SU-DHL-6 (cell line): ENCODE measurements around the gene FLNA.

Source experiments
- H2AFZ ChIP-seq: fragments of 200-600 bp; sonication (generic); 2 replicates; pipeline ENCODE4 v1.6.1; 2014; ENCODE audit warnings: low read depth, mild to moderate bottlenecking, moderate library complexity, mixed read lengths, antibody characterized with exemption, low read length; ENCODE audit not compliant: severe bottlenecking
- H3F3A ChIP-seq: fragments of 200-600 bp; shearing (Covaris generic); 2 replicates; pipeline ENCODE4 v1.6.0; 2016; ENCODE audit warnings: antibody characterized with exemption, mild to moderate bottlenecking; ENCODE audit not compliant: insufficient read depth
- H3K27ac ChIP-seq: fragments of 200-600 bp; sonication (generic); 2 replicates; pipeline ENCODE4 v1.5.1; 2016; ENCODE audit warnings: low read depth, mild to moderate bottlenecking, low read length, moderate library complexity, mixed read lengths
- H3K27me3 ChIP-seq: fragments of 200-600 bp; sonication (generic), shearing (Covaris generic); 2 replicates; pipeline ENCODE4 v1.6.0; 2014; ENCODE audit warnings: mild to moderate bottlenecking, low read length
- H3K36me3 ChIP-seq: fragments of 200-600 bp; sonication (generic); 2 replicates; pipeline ENCODE4 v1.6.1; 2014; ENCODE audit warnings: mild to moderate bottlenecking, low read length, mixed read lengths
- H3K4me2 ChIP-seq: fragments of 300-600, 200-600 bp; shearing (Covaris generic), sonication (generic); 2 replicates; pipeline ENCODE4 v1.6.0; 2014; ENCODE audit warnings: low read length, low read depth, mild to moderate bottlenecking; ENCODE audit not compliant: poor library complexity, severe bottlenecking
- H3K4me3 ChIP-seq: fragments of 200-600 bp; sonication (generic); 2 replicates; pipeline ENCODE4 v1.5.1; 2014; ENCODE audit warnings: antibody characterized with exemption, low read length, mild to moderate bottlenecking, mixed read lengths; ENCODE audit not compliant: insufficient read depth, poor library complexity, severe bottlenecking
- H3K79me2 ChIP-seq: fragments of 200-600 bp; sonication (generic); 2 replicates; pipeline ENCODE4 v1.6.1; 2014; ENCODE audit warnings: mild to moderate bottlenecking, low read length, moderate library complexity; ENCODE audit not compliant: insufficient read depth
- H3K9ac ChIP-seq: fragments of 200-600 bp; sonication (generic); 2 replicates; pipeline ENCODE4 v1.7.0; 2014; ENCODE audit warnings: mild to moderate bottlenecking, low read length
- H3K9me2 ChIP-seq: fragments of 200-600 bp; sonication (generic); replicated peaks from 2 replicates; pipeline ENCODE4 v1.6.1; 2014; ENCODE audit warnings: low read length; ENCODE audit not compliant: insufficient read depth
- H3K9me3 ChIP-seq: fragments of 200-600 bp; sonication (generic); 2 replicates; pipeline ENCODE4 v1.6.1; 2014; ENCODE audit warnings: low read length, mixed read lengths; ENCODE audit not compliant: insufficient read depth
- H4K20me1 ChIP-seq: fragments of 200-600 bp; sonication (generic); 2 replicates; pipeline ENCODE4 v1.6.1; 2014; ENCODE audit warnings: low read depth, mild to moderate bottlenecking, antibody characterized with exemption, low read length, moderate library complexity, mixed read lengths
- EZH2phosphoT487 ChIP-seq: fragments of 200-600 bp; sonication (generic), shearing (Covaris generic); conservative IDR thresholded peaks from 2 replicates; pipeline ENCODE4 v1.6.1; 2018; ENCODE audit warnings: mild to moderate bottlenecking, antibody characterized with exemption, low read length, moderate library complexity, mixed read lengths
- TF ChIP-seq, protein P1 (sequence below): fragments of 200-600 bp; sonication (generic); IDR thresholded peaks from one replicate; pipeline ENCODE4 v1.5.1; 2017; ENCODE audit warnings: antibody characterized with exemption, mild to moderate bottlenecking, low read length, moderate library complexity; ENCODE audit not compliant: insufficient read depth, poor library complexity, severe bottlenecking

Gene FLNA

DNA sequence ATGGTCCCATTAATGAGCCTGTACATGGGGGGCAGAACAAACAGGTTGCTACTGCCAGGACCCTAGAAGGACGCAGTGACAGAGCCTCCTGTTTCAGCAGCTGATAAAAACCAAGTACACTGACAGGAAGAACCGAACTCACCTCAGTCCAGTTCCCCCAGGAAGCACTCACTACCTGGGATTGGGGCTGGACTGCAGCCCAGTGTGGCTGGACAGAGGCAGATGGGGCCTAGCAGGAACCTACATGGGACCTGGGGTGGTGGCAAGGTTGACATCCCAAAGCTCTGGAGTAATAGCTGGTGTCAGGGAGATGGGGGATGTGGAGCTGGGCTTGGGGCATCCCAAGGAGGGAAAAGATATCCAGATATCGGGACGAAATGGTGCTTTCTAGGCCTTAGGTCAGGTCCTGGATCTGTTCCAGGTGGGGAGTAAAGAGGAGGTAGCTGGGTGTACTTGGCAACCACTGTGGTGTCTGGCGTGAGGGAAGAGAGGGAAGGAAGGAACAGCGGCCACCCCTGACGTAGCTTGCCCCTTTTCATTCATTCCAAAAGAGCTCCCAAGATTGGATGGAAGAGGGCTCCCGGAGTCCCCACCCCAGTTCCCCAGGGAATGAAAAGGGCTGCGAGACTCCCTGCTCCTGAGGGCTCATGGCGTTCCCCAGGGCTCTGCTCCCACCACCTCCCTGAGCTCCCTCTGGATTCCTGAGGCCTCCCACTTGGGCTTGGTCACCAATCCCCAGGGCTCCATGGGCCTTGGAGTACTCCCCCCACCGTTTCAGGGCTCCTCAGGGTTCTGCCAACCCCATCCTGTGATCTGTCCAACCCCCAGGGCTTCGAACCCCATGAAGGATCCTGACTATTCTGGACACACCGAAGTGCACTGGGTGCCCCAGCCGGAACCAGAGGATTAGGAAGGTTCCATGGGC is 9.2 kb upstream of the FLNA start:
- Histone ChIP-seq H3K27ac (no peak overlapping the region), H3K36me3 (no peaks in the 10 kb centered on the region), H3K9me3 (no peaks in the 10 kb centered on the region), H3K9ac (no peak overlapping the region), H3K27me3 (no peaks in the 10 kb centered on the region), H3K9me2 (no peaks in the 10 kb centered on the region), H2AFZ (no peak overlapping the region), H3K4me3 (no peak overlapping the region), H3K79me2 (peaks cover 12% of the 10 kb centered on the region), H3F3A (no peaks in the 10 kb centered on the region), H3K4me2 (no peak overlapping the region), H4K20me1 (no peaks in the 10 kb centered on the region)
- TF ChIP-seq, protein P1, sequence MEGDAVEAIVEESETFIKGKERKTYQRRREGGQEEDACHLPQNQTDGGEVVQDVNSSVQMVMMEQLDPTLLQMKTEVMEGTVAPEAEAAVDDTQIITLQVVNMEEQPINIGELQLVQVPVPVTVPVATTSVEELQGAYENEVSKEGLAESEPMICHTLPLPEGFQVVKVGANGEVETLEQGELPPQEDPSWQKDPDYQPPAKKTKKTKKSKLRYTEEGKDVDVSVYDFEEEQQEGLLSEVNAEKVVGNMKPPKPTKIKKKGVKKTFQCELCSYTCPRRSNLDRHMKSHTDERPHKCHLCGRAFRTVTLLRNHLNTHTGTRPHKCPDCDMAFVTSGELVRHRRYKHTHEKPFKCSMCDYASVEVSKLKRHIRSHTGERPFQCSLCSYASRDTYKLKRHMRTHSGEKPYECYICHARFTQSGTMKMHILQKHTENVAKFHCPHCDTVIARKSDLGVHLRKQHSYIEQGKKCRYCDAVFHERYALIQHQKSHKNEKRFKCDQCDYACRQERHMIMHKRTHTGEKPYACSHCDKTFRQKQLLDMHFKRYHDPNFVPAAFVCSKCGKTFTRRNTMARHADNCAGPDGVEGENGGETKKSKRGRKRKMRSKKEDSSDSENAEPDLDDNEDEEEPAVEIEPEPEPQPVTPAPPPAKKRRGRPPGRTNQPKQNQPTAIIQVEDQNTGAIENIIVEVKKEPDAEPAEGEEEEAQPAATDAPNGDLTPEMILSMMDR, result no peak
- TF ChIP-seq EZH2phosphoT487, result no peak

- no peak overlapping the region for H3K4me3 ChIP-seq
- H4K20me1 ChIP-seq, result no peaks in the 10 kb centered on the region
- no peaks in the 10 kb centered on the region for H3K9me2 ChIP-seq
- TF ChIP-seq EZH2phosphoT487, result no peak
- TF ChIP-seq, protein P1, result no peak
- H2AFZ ChIP-seq, result no peak overlapping the region
- no peaks in the 10 kb centered on the region for H3K36me3 ChIP-seq
- H3K9ac ChIP-seq, result no peak overlapping the region
- H3K4me2 ChIP-seq, result no peak overlapping the region
- no peaks in the 10 kb centered on the region for H3K27me3 ChIP-seq
- no peaks in the 10 kb centered on the region for H3F3A ChIP-seq
- H3K9me3 ChIP-seq, result no peaks in the 10 kb centered on the region
- no peak overlapping the region for H3K27ac ChIP-seq
- H3K79me2 ChIP-seq, result peaks cover 12% of the 10 kb centered on the region
Measured at GRCh38 chrX:154382483-154383069, 8.1 kb upstream of the FLNA start.

DNA sequence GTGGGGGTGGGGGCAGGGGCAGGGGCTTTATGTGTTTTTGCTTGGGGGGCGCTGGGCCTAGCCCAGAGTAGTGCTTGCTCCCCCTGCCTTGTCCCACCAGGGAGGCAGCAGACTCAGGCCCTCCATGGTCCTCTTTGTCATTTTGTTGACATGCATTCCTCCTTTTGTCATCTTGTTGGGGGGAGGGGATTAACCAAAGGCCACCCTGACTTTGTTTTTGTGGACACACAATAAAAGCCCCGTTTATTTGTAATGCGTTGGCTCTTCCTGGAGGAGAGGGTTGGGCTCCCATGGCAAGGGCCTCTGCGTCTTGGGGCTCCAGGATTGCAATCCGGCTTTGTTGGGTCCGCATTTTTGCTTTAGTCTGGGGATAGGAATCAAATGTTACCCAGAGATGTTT is 6.8 kb upstream of the FLNA start:
- Histone ChIP-seq H4K20me1 (no peaks in the 10 kb centered on the region), H3K27me3 (no peaks in the 10 kb centered on the region), H3K4me2 (no peak overlapping the region), H3K36me3 (no peaks in the 10 kb centered on the region), H3K9ac (no peak overlapping the region), H3K4me3 (no peak overlapping the region), H3F3A (no peaks in the 10 kb centered on the region), H3K9me3 (no peaks in the 10 kb centered on the region), H3K27ac (no peak overlapping the region), H3K79me2 (peaks cover 12% of the 10 kb centered on the region), H3K9me2 (no peaks in the 10 kb centered on the region), H2AFZ (no peak overlapping the region)
- TF ChIP-seq, protein P1, result no peak
- TF ChIP-seq EZH2phosphoT487, result no peak
